ENCODE data around the gene DLG1. TPM values are rescaled to one million over a fixed set of nuclear protein-coding genes. Genes with fewer than 3 reads are reported as not detected.

The DLG1 gene
- total RNA-seq = 76.9 and 80.7 TPM in 2 replicates
- 60.3 TPM for polyA plus RNA-seq (2012)

GRCh38 chr3:197298341-197298944 is at the start of gene DLG1:
Gene DLG1, minus strand, starts transcription at chr3:197298612. Its CDS starts 1,408 bp downstream, at chr3:197297204.
- peak; percentile 91 for DNase-seq (ENCODE audit: low read depth)

GRCh38 chr3:197348014-197348413 is 49.6 kb upstream of the DLG1 start:
- DNase-seq (ENCODE audit: low read depth) = no peak

- DNase-seq (ENCODE audit: low read depth) = no peak
Observed at GRCh38 chr3:197345390-197345789, 47.0 kb upstream of the DLG1 start.

DNA sequence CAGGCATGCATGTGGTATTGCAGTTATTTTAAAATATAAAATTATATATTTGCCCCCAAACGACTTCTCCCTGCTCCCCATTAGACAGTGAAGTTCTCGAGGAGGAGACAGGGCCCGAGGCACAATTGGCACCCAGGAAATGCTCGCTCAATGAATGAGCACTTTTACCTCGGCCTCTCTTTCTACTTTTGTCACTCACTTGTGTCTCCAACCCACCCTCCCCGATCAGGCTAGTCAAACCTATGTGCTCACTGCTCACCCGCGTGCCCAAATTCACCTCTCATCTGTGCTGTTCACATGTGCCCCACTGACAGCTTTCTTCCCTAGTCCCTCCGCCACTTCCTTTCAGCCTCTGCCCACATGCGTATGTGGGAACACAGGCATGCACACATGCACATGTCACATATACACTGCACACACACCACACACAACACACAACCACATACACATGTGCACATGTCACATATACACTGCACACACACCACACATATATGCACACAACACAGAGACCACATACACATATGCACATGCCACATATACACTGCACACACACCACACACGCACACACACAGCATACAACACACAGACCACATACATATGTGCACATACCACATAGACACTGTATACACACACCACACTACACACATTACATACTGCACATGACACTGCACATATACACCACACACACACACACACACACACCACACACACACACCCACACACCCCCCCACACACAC is 46.3 kb upstream of the DLG1 start:
- no peak for DNase-seq (ENCODE audit: low read depth)

DNA sequence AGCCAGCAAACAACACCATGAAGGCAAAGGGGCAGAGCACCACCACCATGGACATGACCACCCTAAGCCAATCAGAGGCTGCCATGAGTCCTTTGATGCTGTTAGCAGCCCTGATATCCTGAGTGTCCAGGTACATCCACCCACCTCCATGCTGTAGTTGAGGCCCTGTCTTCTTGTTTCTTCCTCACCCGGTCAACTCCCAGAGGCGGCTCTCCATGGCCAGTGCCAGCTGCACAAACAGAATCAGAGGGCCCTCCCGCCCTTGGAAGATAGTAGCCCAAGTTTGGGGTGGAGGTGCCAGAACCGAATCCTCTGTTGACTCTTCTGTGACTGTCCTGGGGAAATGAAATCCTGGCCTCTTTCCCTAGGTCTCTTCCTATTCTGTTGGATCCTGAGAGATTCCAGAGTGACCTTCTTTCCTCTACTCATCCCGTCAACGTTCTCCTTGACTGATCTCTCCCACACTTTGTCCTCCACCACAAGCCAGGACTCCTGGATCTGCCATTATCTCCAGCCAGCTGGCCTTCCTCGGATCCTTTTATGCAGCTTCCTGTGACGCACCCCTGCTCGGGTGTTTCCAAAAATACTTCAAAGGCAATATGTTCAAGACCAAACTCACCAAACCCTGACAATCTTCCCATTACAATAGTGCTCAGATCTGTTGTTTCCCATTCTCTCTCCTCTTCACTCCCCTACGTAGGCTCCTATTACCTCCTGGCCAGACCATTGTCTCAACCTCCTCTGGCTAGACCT is 45.4 kb upstream of the DLG1 start:
- peak; percentile 32 for DNase-seq (ENCODE audit: low read depth)

DNA sequence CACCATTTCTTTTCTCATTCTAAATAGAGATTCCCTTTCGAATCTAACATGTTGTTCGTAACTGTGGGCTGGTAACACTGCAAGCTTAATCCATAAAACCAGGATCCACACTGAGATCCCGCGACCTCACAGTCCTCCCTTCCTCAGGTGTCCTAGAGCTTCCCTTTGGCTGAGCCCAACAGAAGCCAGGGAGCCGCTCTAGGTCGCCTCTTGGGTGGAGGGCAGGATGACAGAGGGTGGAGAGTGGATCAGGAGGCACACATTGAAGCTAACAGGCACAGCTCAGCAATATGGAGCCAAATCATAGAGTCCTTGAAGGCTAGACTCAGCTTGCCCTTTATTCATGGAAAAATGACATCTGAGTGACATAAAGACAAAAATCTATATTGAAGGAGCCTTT is 44.7 kb upstream of the DLG1 start:
- DNase-seq (ENCODE audit: low read depth) = no peak

DNA sequence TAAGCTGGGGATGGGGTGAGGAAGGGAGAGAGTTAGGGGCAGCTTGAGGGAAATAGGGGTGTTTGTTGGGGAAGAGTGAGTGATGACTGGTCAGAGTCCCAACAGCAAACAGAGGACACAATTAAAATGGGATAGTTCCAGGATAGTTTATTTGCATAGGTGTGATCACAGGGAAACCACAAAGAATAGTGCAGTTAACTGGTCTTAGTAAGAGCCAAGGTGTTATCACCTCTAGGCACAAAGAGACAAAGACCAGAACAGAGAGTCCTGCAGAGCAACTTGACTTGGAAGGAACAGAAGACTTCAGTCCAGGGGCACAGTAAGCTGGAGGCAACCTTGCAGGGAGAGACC is 42.1 kb upstream of the DLG1 start:
- no peak for DNase-seq (ENCODE audit: low read depth)

DNA sequence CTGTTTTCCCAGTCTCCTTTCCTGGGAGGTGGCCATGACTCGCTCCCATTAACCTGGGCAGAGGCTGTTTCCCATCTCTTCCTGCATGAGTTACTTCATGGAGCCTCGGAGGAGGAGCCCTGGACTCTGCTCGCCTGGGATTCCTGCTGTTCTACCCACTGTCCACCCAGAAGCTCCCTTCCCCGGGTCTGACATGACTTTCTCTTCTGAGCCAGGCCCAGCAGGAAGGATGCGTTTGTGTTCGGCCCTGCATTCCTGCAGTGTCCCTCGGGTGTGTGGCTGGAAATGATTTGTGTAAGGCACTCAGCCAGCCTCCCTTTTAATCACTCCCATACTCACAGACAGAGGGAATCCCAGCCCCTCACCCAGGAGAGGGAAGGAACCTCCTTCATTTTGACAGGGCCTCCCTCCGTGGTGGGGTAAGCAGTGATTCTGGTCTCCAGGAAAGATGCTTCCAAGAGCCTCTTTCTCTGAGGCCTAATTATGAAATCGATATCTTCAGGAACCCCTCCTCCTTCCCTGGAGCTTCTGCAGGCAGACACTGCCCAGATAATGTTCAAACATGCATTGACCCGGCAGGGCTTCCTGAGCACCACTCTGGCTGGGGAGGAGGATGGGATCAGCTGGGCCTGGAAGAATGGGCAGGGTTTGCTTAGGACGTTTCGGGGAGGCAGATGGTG is 41.6 kb upstream of the DLG1 start:
- no peak for DNase-seq (ENCODE audit: low read depth)

DNA sequence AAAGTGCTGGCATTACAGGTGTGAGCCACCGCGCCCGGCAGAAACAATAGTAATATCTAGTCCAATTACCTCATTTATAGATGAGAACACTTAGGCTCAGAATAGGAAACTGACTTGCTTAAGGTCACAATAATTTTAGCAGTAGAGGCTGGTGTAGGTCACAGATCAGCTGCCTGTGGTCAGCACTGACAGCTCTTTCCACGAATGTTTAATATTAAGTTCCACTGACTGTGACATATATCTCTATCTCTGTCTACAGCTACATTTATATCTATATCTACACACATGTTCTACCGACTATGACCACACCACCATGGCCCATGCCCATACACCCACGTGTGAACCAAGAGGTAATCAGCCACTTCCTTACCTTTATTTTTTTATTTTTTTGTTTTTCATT is 40.2 kb upstream of the DLG1 start:
- peak; percentile 57 for DNase-seq (ENCODE audit: low read depth)

DNA sequence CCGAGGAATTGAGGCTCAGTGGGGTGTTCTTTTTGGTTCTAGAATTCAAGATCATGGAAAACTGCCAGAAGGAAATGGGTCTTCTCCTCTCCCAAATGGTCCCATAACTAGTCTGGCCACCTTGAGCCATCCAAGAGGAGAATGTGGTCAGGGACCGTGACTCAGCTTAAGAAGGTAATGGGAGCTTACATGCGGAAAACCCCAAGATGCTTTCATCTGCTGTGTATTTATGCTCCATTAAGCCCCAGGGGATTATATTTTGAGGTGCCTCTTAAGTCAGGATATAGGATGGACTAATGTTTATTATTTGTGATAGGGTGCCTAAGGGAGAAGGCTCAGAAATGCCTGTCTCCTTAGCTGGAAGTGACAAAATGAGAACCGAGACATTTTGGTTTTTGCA is 39.2 kb upstream of the DLG1 start:
- DNase-seq (ENCODE audit: low read depth) = no peak

GRCh38 chr3:197337214-197337613 is 38.8 kb upstream of the DLG1 start:
- DNase-seq (ENCODE audit: low read depth) = no peak

- DNase-seq (ENCODE audit: low read depth) = no peak
Observed at GRCh38 chr3:197336348-197336747, 37.9 kb upstream of the DLG1 start.

- peak; percentile 86 for DNase-seq (ENCODE audit: low read depth)
Observed at GRCh38 chr3:197335428-197336132, 37.2 kb upstream of the DLG1 start.

DNA sequence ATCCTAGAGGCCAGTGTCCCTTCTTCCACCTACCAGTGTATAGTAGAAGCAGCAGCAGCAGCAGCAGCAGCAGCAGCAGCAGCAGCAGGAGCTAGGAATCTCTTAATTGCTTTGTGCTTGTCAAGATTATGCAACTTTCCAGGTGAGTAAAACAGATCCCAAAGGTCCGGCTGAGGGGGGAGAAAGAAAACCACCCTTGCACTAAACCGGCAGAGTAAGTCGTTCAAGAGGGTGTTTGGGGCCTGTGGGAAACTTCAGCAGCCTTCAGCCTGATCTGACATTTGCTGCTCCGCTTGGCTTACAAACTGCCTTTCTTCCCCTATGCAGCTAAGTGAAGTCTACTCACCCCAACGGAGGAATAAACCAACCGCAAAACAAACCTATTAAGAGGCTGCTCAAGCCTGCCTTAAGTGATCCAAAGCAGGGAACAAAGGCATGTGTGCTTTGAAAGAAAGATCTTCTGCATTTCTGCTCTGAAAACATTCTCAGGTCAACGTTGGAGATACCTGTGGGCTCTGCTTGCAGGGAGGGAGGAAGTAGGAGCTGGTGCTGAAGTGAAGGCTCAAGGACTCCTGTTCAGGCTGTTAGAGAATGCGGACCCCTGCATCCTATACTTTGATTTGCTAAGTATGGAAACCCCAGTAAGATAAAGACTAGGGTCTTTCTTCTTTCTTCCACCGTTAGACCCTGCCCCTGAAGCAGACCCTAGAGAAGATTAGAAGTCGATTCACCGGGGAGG is 35.7 kb upstream of the DLG1 start:
- DNase-seq (ENCODE audit: low read depth) = no peak

DNA sequence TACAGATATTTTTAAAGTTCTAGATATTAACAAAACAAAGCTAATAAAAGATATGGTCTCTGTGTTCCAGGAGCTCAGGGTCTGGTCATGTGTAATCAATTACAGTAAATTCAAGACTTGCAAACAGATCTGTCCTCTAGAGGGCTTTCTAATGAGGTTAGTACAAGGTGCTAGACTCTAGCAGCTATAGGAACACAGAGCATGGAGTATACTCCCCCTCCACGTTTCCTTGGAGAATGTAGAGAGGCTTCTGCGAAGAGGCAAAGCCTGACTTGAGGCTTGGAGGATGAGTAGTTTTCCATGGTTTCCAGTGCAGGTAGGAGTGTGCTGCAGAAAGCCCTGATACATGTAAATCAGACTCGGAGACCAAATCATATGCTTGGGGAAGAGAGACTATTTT is 32.7 kb upstream of the DLG1 start:
- no peak for DNase-seq (ENCODE audit: low read depth)

GRCh38 chr3:197329382-197329781 is 31.0 kb upstream of the DLG1 start:
- no peak for DNase-seq (ENCODE audit: low read depth)

DNA sequence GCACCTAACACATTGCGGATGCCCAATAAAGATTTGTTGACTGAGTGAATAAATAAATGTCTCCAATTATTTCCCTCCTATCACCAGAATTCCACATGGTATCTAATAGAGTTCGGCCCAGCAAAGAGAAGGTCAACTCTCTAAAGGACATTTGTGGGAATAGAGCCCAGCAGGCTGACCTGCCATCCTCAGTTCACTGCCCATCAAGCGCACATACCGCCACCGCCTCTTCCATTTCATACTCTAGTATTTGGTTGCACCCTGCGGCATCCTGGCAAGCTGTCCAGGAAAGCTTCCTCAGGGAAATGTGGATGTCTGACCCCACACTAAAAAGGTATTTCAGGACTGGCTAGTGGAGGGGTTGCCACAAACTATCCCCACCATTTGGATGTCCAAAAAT is 29.8 kb upstream of the DLG1 start:
- DNase-seq (ENCODE audit: low read depth) = no peak

- peak; percentile 84 for DNase-seq (ENCODE audit: low read depth)
Observed at GRCh38 chr3:197327701-197328100, 29.3 kb upstream of the DLG1 start.

DNA sequence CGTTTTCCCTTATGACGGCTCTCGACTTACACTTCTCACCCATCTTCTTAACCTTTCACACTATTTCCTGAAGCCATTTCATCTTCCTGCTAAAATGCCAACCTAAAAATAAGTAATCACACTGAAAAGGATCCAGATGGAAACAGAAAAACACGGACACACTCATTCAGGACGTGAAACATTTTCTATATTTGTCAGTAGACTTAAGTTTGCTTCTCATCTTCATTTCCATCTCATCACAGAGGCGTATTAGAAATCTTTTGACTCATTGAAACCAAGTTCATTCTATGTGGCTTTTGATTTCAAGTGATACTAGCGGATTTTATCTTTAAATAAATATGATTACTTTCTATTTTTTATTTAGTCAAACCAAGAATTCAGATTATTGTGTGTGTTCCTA is 27.4 kb upstream of the DLG1 start:
- DNase-seq (ENCODE audit: low read depth) = no peak

GRCh38 chr3:197322149-197322548 is 23.7 kb upstream of the DLG1 start:
- DNase-seq (ENCODE audit: low read depth) = no peak

DNA sequence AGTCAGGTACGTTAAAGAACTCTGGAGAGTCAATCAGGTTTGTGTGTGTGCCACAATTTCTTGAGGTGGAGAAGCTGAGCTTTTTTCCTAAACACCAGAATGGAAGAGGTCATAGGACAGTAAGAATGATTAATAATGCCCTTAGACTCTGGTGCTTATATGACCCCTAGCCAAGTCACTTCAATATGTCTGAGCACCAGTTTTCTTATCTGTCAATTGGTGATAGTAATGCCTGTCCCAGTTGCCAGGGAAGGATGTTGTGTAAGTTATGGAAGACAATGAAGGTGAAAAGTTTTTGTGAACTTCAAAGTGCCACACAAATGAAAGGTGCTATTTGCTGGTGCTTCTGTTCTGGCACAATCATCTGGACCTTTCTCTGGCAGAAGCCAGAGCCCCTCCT is 22.2 kb upstream of the DLG1 start:
- DNase-seq (ENCODE audit: low read depth) = no peak
